DOHH2 (cell line): Measurements from ENCODE around the gene TFF2.

Source experiments
- H3F3A ChIP-seq: fragments of 200-600 bp; sonication (generic), shearing (Covaris generic); 2 replicates; pipeline ENCODE4 v1.6.0; 2016; ENCODE audit warnings: antibody characterized with exemption, mild to moderate bottlenecking; ENCODE audit not compliant: control insufficient read depth, insufficient read depth
- H3K27ac ChIP-seq: fragments of 200-600 bp; sonication (generic); 2 replicates; pipeline ENCODE4 v1.5.1; 2014; ENCODE audit warnings: low read depth, mild to moderate bottlenecking, low read length, moderate library complexity
- H3K27me3 ChIP-seq: fragments of 200-600 bp; sonication (generic); 2 replicates; pipeline ENCODE4 v1.6.1; 2014; ENCODE audit warnings: mild to moderate bottlenecking, low read length, mixed read lengths; ENCODE audit not compliant: control insufficient read depth
- H3K36me3 ChIP-seq: fragments of 200-600 bp; sonication (generic); 2 replicates; pipeline ENCODE4 v1.6.1; 2014; ENCODE audit warnings: mild to moderate bottlenecking, low read length, moderate library complexity, mixed read lengths; ENCODE audit not compliant: control insufficient read depth
- H3K4me1 ChIP-seq: fragments of 200-600 bp; sonication (generic); 2 replicates; pipeline ENCODE4 v1.6.1; 2014; ENCODE audit warnings: mild to moderate bottlenecking, low read length, mixed read lengths; ENCODE audit not compliant: control insufficient read depth
- H3K4me2 ChIP-seq: fragments of 200-600 bp; sonication (generic); 2 replicates; pipeline ENCODE4 v1.6.0; 2014; ENCODE audit warnings: mild to moderate bottlenecking, low read length, moderate library complexity
- H3K4me3 ChIP-seq: fragments of 200-600 bp; sonication (generic); 2 replicates; pipeline ENCODE4 v1.5.1; 2014; ENCODE audit warnings: mild to moderate bottlenecking, low read length, mixed read lengths
- H3K79me2 ChIP-seq: fragments of 200-600 bp; sonication (generic); 2 replicates; pipeline ENCODE4 v1.6.1; 2014; ENCODE audit warnings: mild to moderate bottlenecking, low read length, mixed read lengths; ENCODE audit not compliant: control insufficient read depth
- H3K9me2 ChIP-seq: fragments of 200-600 bp; sonication (generic); replicated peaks from 2 replicates; pipeline ENCODE4 v1.6.1; 2014; ENCODE audit warnings: mild to moderate bottlenecking, low read length, mixed read lengths; ENCODE audit not compliant: control insufficient read depth
- H3K9me3 ChIP-seq: fragments of 200-600 bp; sonication (generic); 2 replicates; pipeline ENCODE4 v1.6.1; 2014; ENCODE audit warnings: antibody characterized with exemption, low read length, mixed read lengths; ENCODE audit not compliant: control insufficient read depth, insufficient read depth
- H4K20me1 ChIP-seq: fragments of 200-600 bp; sonication (generic); 2 replicates; pipeline ENCODE4 v1.6.0; 2014; ENCODE audit warnings: low read depth, mild to moderate bottlenecking, antibody characterized with exemption, low read length, moderate library complexity; ENCODE audit not compliant: control insufficient read depth, insufficient read depth
- EZH2phosphoT487 ChIP-seq: fragments of 200-600 bp; sonication (generic); IDR thresholded peaks from 2 replicates; pipeline ENCODE4 v1.6.1; 2017; ENCODE audit warnings: borderline replicate concordance, mild to moderate bottlenecking, antibody characterized with exemption, low read length, moderate library complexity, mixed read lengths
- TF ChIP-seq, protein P1 (sequence below): fragments of 200-600 bp; sonication (generic); IDR thresholded peaks from one replicate; pipeline ENCODE4 v1.5.1; 2014; ENCODE audit warnings: antibody characterized with exemption, mild to moderate bottlenecking, low read depth, low read length; ENCODE audit not compliant: poor library complexity, severe bottlenecking

Gene TFF2

GRCh38 chr21:42344631-42345030 is 6.2 kb downstream of the TFF2 start:
- Histone ChIP-seq H3K9me3 (no peaks in the 10 kb centered on the region), H3F3A (no peaks in the 10 kb centered on the region), H3K79me2 (no peaks in the 10 kb centered on the region), H4K20me1 (no peaks in the 10 kb centered on the region), H3K27me3 (no peaks in the 10 kb centered on the region; the same call in 1 of the 2 replicates), H3K9me2 (no peaks in the 10 kb centered on the region), H3K27ac (no peak overlapping the region), H3K36me3 (no peaks in the 10 kb centered on the region), H3K4me1 (no peaks in the 10 kb centered on the region), H3K4me3 (no peak overlapping the region), H3K4me2 (no peak overlapping the region)
- no peak for TF ChIP-seq EZH2phosphoT487
- TF ChIP-seq, protein P1, sequence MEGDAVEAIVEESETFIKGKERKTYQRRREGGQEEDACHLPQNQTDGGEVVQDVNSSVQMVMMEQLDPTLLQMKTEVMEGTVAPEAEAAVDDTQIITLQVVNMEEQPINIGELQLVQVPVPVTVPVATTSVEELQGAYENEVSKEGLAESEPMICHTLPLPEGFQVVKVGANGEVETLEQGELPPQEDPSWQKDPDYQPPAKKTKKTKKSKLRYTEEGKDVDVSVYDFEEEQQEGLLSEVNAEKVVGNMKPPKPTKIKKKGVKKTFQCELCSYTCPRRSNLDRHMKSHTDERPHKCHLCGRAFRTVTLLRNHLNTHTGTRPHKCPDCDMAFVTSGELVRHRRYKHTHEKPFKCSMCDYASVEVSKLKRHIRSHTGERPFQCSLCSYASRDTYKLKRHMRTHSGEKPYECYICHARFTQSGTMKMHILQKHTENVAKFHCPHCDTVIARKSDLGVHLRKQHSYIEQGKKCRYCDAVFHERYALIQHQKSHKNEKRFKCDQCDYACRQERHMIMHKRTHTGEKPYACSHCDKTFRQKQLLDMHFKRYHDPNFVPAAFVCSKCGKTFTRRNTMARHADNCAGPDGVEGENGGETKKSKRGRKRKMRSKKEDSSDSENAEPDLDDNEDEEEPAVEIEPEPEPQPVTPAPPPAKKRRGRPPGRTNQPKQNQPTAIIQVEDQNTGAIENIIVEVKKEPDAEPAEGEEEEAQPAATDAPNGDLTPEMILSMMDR: no peak

- no peak overlapping the region for H3K27ac ChIP-seq
- no peaks in the 10 kb centered on the region for H3K4me1 ChIP-seq
- H4K20me1 ChIP-seq: no peaks in the 10 kb centered on the region
- no peak for TF ChIP-seq EZH2phosphoT487
- TF ChIP-seq, protein P1: no peak
- no peaks in the 10 kb centered on the region for H3K9me3 ChIP-seq
- H3K27me3 ChIP-seq: no peaks in the 10 kb centered on the region; the same call in 1 of the 2 replicates
- H3K4me3 ChIP-seq: no peak overlapping the region
- H3K79me2 ChIP-seq: no peaks in the 10 kb centered on the region
- no peaks in the 10 kb centered on the region for H3K9me2 ChIP-seq
- no peaks in the 10 kb centered on the region for H3K36me3 ChIP-seq
- no peak overlapping the region for H3K4me2 ChIP-seq
- no peaks in the 10 kb centered on the region for H3F3A ChIP-seq
These were observed 6.8 kb downstream of the TFF2 start for GRCh38 chr21:42343963-42344510.

DNA sequence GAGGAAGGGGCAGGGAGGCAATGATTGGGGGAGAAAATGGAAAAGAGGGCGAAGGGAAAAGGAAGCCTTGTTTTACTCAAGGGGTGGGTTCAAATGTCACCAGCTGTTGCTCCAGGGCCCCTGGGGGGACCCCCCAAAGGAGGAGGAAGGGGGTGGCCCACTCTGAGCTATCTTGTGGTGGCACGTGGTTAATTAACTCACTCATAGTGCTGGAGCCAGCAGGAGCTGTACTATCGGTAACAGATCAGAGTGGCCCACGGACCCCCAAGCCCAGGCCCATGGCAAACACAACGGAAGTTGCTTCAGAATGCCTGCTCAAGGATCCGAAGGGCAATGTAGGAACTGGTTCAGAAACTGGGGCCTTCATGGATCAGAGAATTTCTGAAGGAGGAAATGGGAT is 7.2 kb downstream of the TFF2 start:
- no peaks in the 10 kb centered on the region for H3K9me3 ChIP-seq
- no peaks in the 10 kb centered on the region; the same call in 1 of the 2 replicates for H3K27me3 ChIP-seq
- H3K79me2 ChIP-seq: no peaks in the 10 kb centered on the region
- H3K9me2 ChIP-seq: no peaks in the 10 kb centered on the region
- no peak overlapping the region for H3K4me3 ChIP-seq
- H3F3A ChIP-seq: no peaks in the 10 kb centered on the region
- H3K36me3 ChIP-seq: no peaks in the 10 kb centered on the region
- no peaks in the 10 kb centered on the region for H4K20me1 ChIP-seq
- H3K4me1 ChIP-seq: no peaks in the 10 kb centered on the region
- no peak overlapping the region for H3K27ac ChIP-seq
- H3K4me2 ChIP-seq: no peak overlapping the region
- TF ChIP-seq, protein P1: no peak
- TF ChIP-seq EZH2phosphoT487: no peak
